ENCODE measurements around the gene CRABP2.
A peak's percentile ranks its signal among the peaks of the same experiment; 100 is the strongest.

The CRABP2 gene

GRCh38 chr1:156741481-156741983 is 36.1 kb upstream of the CRABP2 start:
- no peak for DNase-seq

- peak; percentile 99 for DNase-seq
Measured at GRCh38 chr1:156740741-156741480, 35.5 kb upstream of the CRABP2 start, which contains the start of gene MRPL24. TSS of gene MRPL24 (minus strand) at chr1:156741088. CDS start at chr1:156738704, 2,384 bp downstream.

GRCh38 chr1:156740237-156740740 is 34.9 kb upstream of the CRABP2 start:
- peak; percentile 39 for DNase-seq

- no peak for DNase-seq
Measured at GRCh38 chr1:156738916-156739315, 33.5 kb upstream of the CRABP2 start.

- no peak for DNase-seq
Measured at GRCh38 chr1:156738407-156738806, 33.0 kb upstream of the CRABP2 start.

- DNase-seq: no peak
Measured at GRCh38 chr1:156733989-156734584, 28.7 kb upstream of the CRABP2 start.

GRCh38 chr1:156728599-156729462 is 23.4 kb upstream of the CRABP2 start, which contains the start of gene ISG20L2:
TSS of gene ISG20L2 (minus strand) at chr1:156728766. CDS start at chr1:156727652, 1,114 bp downstream.
- peak; percentile 97 for DNase-seq

GRCh38 chr1:156727926-156728598 is 22.7 kb upstream of the CRABP2 start, which contains the start of gene METTL25B:
TSS of gene METTL25B (plus strand) at chr1:156728469. CDS start at chr1:156729105, 636 bp downstream.
- peak; percentile 90 for DNase-seq

- no peak for DNase-seq
Measured at GRCh38 chr1:156727492-156727891, 22.1 kb upstream of the CRABP2 start.

- DNase-seq: peak; percentile 70
Measured at GRCh38 chr1:156726549-156727226, 21.3 kb upstream of the CRABP2 start.

GRCh38 chr1:156725683-156726280 is 20.4 kb upstream of the CRABP2 start:
- peak; percentile 91 for DNase-seq

GRCh38 chr1:156721535-156721934 is 16.2 kb upstream of the CRABP2 start:
- peak; percentile 65 for DNase-seq

- no peak for DNase-seq
Measured at GRCh38 chr1:156721131-156721530, 15.7 kb upstream of the CRABP2 start.

- DNase-seq: no peak
Measured at GRCh38 chr1:156717351-156717750, 12.0 kb upstream of the CRABP2 start.

- no peak for DNase-seq
Measured at GRCh38 chr1:156714830-156715229, 9.4 kb upstream of the CRABP2 start.

GRCh38 chr1:156712626-156713025 is 7.2 kb upstream of the CRABP2 start:
- DNase-seq: no peak

- no peak for DNase-seq
Measured at GRCh38 chr1:156711011-156711817, 5.8 kb upstream of the CRABP2 start.

- DNase-seq: no peak
Measured at GRCh38 chr1:156709757-156710489, 4.5 kb upstream of the CRABP2 start.

GRCh38 chr1:156709031-156709430 is 3.6 kb upstream of the CRABP2 start:
- DNase-seq: no peak

Data from activated CD4-positive, alpha-beta T cell treated with anti-CD3 and anti-CD28 coated beads, Interleukin-2, Interleukin-6, amounts not matched to agents 100 ng/mL and 50 ng/mL, durations not matched to agents 16 hours and 8 hours (primary cell).